ENCODE measurements around the gene JPH3. TPM values are rescaled to one million over a fixed set of nuclear protein-coding genes. Genes with fewer than 3 reads are reported as not detected.

Gene JPH3
- total RNA-seq, 1 experiment from 2014 or later, result 32.7 TPM

DNA sequence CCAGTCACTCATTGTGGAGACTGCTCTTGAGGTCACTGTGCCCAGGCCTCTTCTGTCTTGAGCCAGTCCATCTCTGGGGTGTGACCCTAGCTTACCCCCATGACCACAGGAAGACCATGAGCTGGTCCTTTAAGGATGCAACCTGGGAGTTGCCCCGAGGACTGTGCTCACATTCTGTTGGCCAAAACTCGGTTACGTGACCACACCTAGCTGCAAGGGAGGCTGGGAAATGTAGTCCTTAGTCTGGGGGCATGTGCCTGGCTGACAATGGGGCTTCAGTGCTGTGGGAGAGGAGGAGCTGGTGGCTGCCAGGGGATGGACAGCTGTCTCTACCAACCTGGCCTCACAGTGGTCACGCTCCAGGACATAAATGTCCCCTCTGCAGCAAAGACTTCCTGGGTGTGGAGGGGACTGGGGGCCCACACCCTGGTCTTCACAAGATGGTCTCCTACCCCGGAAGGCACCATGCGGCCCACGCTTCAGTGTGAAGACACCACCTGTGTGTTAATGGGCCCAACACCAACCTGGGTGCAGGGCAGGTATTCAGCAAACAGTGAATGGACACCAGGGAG lies 55.4 kb downstream of the JPH3 start:
- no CpG with 5 or more reads among the region's 7 CpGs for WGBS (ENCODE audit: extremely low coverage, insufficient read length, low lambda C conversion rate)
- H4K20me1 ChIP-seq (ENCODE audit: control insufficient read depth, insufficient read depth, insufficient read length), result peaks cover 2% of the 10 kb centered on the region

More for the DNA sequence above, 55.4 kb downstream of the JPH3 start:
- H3K9ac ChIP-seq (ENCODE audit: extremely low read depth, insufficient read length, low read length), result no peak overlapping the region
- Mint-ChIP-seq H3K27ac (no peak overlapping the region; a peak in 2 of 7 replicates), H3K4me1 (peaks cover 40 to 65% of the 10 kb centered on the region in 2 experiments), H3K9me3 (no peaks in the 10 kb centered on the region), H3K4me3 (peak overlapping the region in 1 of 2 experiments; percentile 38; a peak in 1 of 5 replicates), H3K27me3 (ENCODE audit: low read depth) (no peaks in the 10 kb centered on the region), H3K36me3 (ENCODE audit: insufficient read depth in 1 of 3, low read depth in 3 of 3) (peaks cover 3 to 8% (median 7%) of the 10 kb centered on the region in 3 experiments; a peak in 5 of 7 replicates)
- no peak overlapping the region for H2BK20ac ChIP-seq (ENCODE audit: low read depth, low read length, poor library complexity, severe bottlenecking)
- H3K56ac ChIP-seq (ENCODE audit: insufficient read length, low read depth, low read length), result no peak overlapping the region
- no peak overlapping the region for H2BK15ac ChIP-seq (ENCODE audit: low read depth, low read length)
- DNase-seq, result peak; percentile 84
- H3K18ac ChIP-seq (ENCODE audit: insufficient read length, low read depth, low read length), result no peak overlapping the region
- H4K8ac ChIP-seq (replicated peaks; ENCODE audit: insufficient read length, low read depth, low read length), result no peak overlapping the region
- no peak overlapping the region for H3K27ac ChIP-seq (ENCODE audit: insufficient read length, low read depth, low read length)
- H2BK120ac ChIP-seq (ENCODE audit: low read depth, low read length, poor library complexity, severe bottlenecking), result no peak overlapping the region
- no peak overlapping the region for H3K4ac ChIP-seq (ENCODE audit: low read depth, low read length)
- no peaks in the 10 kb centered on the region for H3K23me2 ChIP-seq (ENCODE audit: insufficient read length, low read depth, low read length, poor library complexity, severe bottlenecking)
- TF ChIP-seq, protein P1, sequence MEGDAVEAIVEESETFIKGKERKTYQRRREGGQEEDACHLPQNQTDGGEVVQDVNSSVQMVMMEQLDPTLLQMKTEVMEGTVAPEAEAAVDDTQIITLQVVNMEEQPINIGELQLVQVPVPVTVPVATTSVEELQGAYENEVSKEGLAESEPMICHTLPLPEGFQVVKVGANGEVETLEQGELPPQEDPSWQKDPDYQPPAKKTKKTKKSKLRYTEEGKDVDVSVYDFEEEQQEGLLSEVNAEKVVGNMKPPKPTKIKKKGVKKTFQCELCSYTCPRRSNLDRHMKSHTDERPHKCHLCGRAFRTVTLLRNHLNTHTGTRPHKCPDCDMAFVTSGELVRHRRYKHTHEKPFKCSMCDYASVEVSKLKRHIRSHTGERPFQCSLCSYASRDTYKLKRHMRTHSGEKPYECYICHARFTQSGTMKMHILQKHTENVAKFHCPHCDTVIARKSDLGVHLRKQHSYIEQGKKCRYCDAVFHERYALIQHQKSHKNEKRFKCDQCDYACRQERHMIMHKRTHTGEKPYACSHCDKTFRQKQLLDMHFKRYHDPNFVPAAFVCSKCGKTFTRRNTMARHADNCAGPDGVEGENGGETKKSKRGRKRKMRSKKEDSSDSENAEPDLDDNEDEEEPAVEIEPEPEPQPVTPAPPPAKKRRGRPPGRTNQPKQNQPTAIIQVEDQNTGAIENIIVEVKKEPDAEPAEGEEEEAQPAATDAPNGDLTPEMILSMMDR (conservative IDR thresholded peaks at IDR 0.05), result no peak
- no peak overlapping the region for H3K4me2 ChIP-seq (ENCODE audit: insufficient read depth, insufficient read length, low read length)
- H2BK12ac ChIP-seq (ENCODE audit: insufficient read length, low read depth, low read length), result no peak overlapping the region
- H3K14ac ChIP-seq (ENCODE audit: insufficient read depth, low read length), result no peak overlapping the region
- H4K5ac ChIP-seq (ENCODE audit: insufficient read length, low read depth, low read length), result no peak overlapping the region
- no peaks in the 10 kb centered on the region for H3K79me1 ChIP-seq (ENCODE audit: insufficient read depth, low read depth, low read length, poor library complexity, severe bottlenecking)
- no peaks in the 10 kb centered on the region; the same call in 1 of the 2 replicates for H3K4me1 ChIP-seq (ENCODE audit: insufficient read depth, low read length)
- H3K27me3 ChIP-seq (ENCODE audit: insufficient read depth, low read length), result no peaks in the 10 kb centered on the region
- no peak overlapping the region for H2AK5ac ChIP-seq (ENCODE audit: insufficient read length, low read length)
- no peak overlapping the region for H3K23ac ChIP-seq (ENCODE audit: insufficient read length, low read depth, low read length)
- H2BK5ac ChIP-seq (ENCODE audit: insufficient read length, low read length), result no peak overlapping the region
- H3T11ph ChIP-seq (ENCODE audit: low read length), result no peak overlapping the region
- H2AFZ ChIP-seq (ENCODE audit: low read length), result no peak overlapping the region
- H4K91ac ChIP-seq (ENCODE audit: insufficient read length, low read depth, low read length), result no peak overlapping the region
- H3K79me2 ChIP-seq (ENCODE audit: insufficient read depth, low read length), result no peaks in the 10 kb centered on the region
- H3K9me3 ChIP-seq (ENCODE audit: control insufficient read depth, low read depth, low read length), result no peaks in the 10 kb centered on the region

All from H9 (cell line).